Measurements from ENCODE around the gene SUMO4. TPM values are rescaled to one million over a fixed set of nuclear protein-coding genes. Genes with fewer than 3 reads are reported as not detected.

Gene SUMO4
- 3.9 TPM for total RNA-seq

DNA sequence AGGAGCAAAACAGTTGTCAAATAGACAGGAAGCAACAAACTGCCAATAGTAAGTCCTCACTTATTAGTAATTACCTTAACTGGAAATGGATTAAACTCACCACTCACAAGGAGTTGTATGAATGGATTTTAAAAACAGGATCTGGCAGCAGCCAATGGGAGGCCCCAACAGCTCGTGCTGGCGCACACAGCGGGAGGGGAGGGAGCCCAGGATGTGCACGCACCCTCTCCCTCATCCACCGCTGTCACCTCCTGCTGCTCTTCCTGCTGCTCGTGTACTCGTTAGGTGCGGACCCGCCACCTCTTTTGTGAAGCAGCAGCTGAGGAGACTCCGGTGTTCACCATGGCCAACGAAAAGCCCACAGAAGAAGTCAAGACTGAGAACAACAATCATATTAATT, at the start of gene SUMO4:
Gene SUMO4 (plus strand): TSS at position 213 of the 400 bp plus-strand sequence. CDS start 130 bp downstream, at position 343.
- H3K27ac ChIP-seq = no peak within 1 kb of the TSS
- intact Hi-C loops (cut with DNase I) = no loop called here
- peaks cover 0 to 27% of the 10 kb centered on the region in 2 donors for H3K36me3 ChIP-seq
- TF ChIP-seq, protein P1, sequence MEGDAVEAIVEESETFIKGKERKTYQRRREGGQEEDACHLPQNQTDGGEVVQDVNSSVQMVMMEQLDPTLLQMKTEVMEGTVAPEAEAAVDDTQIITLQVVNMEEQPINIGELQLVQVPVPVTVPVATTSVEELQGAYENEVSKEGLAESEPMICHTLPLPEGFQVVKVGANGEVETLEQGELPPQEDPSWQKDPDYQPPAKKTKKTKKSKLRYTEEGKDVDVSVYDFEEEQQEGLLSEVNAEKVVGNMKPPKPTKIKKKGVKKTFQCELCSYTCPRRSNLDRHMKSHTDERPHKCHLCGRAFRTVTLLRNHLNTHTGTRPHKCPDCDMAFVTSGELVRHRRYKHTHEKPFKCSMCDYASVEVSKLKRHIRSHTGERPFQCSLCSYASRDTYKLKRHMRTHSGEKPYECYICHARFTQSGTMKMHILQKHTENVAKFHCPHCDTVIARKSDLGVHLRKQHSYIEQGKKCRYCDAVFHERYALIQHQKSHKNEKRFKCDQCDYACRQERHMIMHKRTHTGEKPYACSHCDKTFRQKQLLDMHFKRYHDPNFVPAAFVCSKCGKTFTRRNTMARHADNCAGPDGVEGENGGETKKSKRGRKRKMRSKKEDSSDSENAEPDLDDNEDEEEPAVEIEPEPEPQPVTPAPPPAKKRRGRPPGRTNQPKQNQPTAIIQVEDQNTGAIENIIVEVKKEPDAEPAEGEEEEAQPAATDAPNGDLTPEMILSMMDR (IDR thresholded peaks at IDR 0.05) = no peak
- no peak for TF ChIP-seq POLR2AphosphoS5 (IDR thresholded peaks at IDR 0.05; ENCODE audit: insufficient read depth in 1 of 2, low read depth in 1 of 2)
- no peak for TF ChIP-seq POLR2A (IDR thresholded peaks at IDR 0.05)
- no peak for DNase-seq (ENCODE audit: extremely low spot score in 2 of 2)
- no peaks in the 10 kb centered on the region for H3K27me3 ChIP-seq
- no peak within 1 kb of the TSS for H3K4me3 ChIP-seq
- H3K4me1 ChIP-seq = no peaks in the 10 kb centered on the region
- H3K9me3 ChIP-seq = no peaks in the 10 kb centered on the region

DNA sequence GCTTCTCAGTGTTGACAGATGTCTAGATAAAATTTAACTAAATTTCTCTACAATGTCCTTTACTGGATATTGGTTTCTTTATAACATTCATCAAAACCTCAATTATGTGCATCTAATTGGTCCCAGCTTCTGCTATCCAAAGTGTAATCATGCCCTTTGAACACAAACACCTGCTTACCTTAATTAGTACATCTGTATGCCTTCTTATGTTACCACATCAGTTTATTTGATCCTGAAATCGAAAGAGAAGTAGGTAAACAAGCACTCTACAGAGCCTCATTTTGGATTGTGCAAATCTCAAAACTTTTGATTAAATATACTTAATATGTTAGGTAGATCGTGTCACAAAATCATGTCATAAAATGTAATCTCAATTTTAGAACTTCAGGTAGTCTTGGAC, 46.1 kb upstream of the SUMO4 start:
- Histone ChIP-seq H3K4me1 (peaks cover 4% of the 10 kb centered on the region), H3K36me3 (no peaks in the 10 kb centered on the region), H3K27ac (no peak overlapping the region), H3K4me3 (no peak overlapping the region), H3K9me3 (no peaks in the 10 kb centered on the region), H3K27me3 (no peaks in the 10 kb centered on the region)
- intact Hi-C loops (cut with DNase I) = no loop called here
- no peak for DNase-seq (ENCODE audit: extremely low spot score in 2 of 2)
- TF ChIP-seq POLR2AphosphoS5 (IDR thresholded peaks at IDR 0.05; ENCODE audit: insufficient read depth in 1 of 2, low read depth in 1 of 2) (no peak), POLR2A (IDR thresholded peaks at IDR 0.05) (no peak)
- TF ChIP-seq, protein P1 (IDR thresholded peaks at IDR 0.05) = no peak

DNA sequence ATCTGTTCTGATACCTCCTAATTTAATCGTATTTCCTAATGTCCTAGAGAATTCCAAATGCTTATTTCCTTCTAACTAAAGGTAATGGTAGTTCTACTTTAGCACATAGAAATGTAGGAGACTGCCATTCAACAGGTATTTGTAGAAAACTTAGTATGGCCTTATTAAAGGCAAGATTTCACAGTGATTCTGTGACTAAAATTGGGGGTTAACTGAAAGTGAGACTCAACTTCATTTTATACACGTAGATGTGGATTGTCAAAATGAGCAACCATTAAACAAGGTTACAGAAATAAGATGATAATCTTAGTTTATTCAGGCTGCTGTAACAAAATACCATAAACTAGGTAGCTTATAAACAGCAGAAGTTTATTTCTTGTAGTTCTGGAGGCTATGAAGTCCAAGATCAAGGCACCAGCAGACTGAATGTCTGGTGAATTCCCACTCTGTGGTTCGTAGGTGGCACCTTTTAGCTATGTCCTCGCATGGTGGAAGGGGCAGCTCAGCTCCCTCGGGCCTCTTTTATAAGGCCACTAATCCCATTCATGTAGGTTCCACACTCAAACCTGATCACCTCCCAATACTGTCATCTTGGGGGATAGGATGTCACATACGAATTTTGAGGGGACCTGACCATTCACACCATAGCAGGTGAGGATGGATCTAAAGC, 43.8 kb upstream of the SUMO4 start:
- DNase-seq (ENCODE audit: extremely low spot score in 2 of 2) = no peak
- Histone ChIP-seq H3K4me3 (no peak overlapping the region), H3K27me3 (no peaks in the 10 kb centered on the region), H3K36me3 (no peaks in the 10 kb centered on the region), H3K4me1 (peaks cover 4% of the 10 kb centered on the region), H3K9me3 (no peaks in the 10 kb centered on the region), H3K27ac (no peak overlapping the region)
- TF ChIP-seq POLR2A (IDR thresholded peaks at IDR 0.05) (no peak), POLR2AphosphoS5 (IDR thresholded peaks at IDR 0.05; ENCODE audit: insufficient read depth in 1 of 2, low read depth in 1 of 2) (no peak)
- TF ChIP-seq, protein P1 (IDR thresholded peaks at IDR 0.05) = no peak
- intact Hi-C loops (cut with DNase I) = no loop called here

DNA sequence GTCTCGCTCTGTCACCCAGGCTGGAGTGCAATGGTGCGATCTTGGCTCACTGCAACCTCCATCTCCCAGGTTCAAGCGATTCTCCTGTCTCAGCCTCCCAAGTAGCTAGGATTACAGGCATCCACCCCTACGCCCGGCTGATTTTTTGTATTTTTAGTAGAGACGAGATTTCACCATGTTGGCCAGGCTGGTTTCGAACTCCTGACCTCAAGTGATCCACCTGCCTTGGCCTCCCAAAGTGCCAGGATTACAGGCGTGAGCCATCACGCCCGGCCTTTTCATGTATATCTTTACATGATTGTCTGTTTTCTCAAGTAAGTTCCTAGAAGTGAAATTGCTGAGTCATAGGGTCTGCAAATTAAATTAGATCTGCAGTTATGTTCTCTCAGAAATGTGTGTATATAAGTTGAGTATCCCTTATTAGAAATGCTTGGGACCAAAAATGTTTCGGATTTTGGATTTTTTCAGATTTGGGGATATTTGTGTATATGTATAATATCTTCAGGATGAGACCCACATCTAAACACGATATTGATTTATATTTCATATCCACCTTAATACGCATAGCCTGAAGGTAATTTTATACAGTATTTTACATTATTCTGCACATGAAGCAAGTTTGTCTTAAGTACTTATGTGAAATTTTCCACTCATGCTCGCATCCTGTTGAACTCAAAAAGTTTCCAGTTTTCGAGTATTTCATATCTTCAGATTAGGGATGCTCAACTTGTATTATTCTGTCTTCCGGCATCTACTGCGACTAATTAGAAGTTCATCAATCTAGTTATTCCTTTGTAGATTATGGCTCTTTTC, 42.1 kb upstream of the SUMO4 start:
- Histone ChIP-seq H3K36me3 (no peaks in the 10 kb centered on the region), H3K4me3 (no peak overlapping the region), H3K27me3 (no peaks in the 10 kb centered on the region), H3K9me3 (no peaks in the 10 kb centered on the region), H3K4me1 (peaks cover 4% of the 10 kb centered on the region), H3K27ac (no peak overlapping the region)
- DNase-seq (ENCODE audit: extremely low spot score in 2 of 2) = no peak
- no peak for TF ChIP-seq POLR2A (IDR thresholded peaks at IDR 0.05)
- TF ChIP-seq POLR2AphosphoS5 (IDR thresholded peaks at IDR 0.05; ENCODE audit: insufficient read depth in 1 of 2, low read depth in 1 of 2) = no peak
- TF ChIP-seq, protein P1 (IDR thresholded peaks at IDR 0.05) = no peak
- intact Hi-C loops (cut with DNase I) = no loop called here

DNA sequence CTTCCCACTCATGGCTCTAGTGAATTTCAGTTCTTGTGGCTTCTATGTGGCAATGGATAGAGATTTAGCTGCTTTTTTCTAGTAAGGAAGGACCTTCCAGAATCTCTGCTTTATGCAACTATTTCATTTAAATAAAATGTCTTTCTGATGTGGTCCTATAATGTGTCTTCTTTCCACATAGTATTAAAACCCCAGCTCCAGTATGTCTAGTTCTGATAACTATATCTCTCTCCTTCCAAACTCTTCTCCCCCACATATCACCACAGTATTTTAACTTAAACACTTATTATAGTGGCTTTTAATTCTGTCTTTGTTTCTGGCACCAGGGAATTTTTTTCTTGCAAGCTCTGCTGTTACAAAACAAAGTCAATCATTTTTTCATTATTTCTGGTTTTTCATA, 40.6 kb upstream of the SUMO4 start:
- Histone ChIP-seq H3K27ac (no peak overlapping the region), H3K4me1 (peaks cover 14% of the 10 kb centered on the region), H3K27me3 (no peaks in the 10 kb centered on the region), H3K9me3 (no peaks in the 10 kb centered on the region), H3K36me3 (no peaks in the 10 kb centered on the region), H3K4me3 (no peak overlapping the region)
- DNase-seq (ENCODE audit: extremely low spot score in 2 of 2) = no peak
- TF ChIP-seq POLR2A (IDR thresholded peaks at IDR 0.05) (no peak), POLR2AphosphoS5 (IDR thresholded peaks at IDR 0.05; ENCODE audit: insufficient read depth in 1 of 2, low read depth in 1 of 2) (no peak)
- TF ChIP-seq, protein P1 (IDR thresholded peaks at IDR 0.05) = no peak
- intact Hi-C loops (cut with DNase I) = no loop called here
